GM12878 (cell line): Measurements from ENCODE around the gene SRRM3. TPM values are rescaled to one million over a fixed set of nuclear protein-coding genes. Genes with fewer than 3 reads are reported as not detected.

Experiments used
- CBX3 ChIP-seq: fragments of 200-600 bp; sonication (generic); IDR thresholded peaks from 2 replicates; pipeline ENCODE4 v1.6.1; 2016; ENCODE audit warnings: low read depth, borderline replicate concordance
- CHD1 ChIP-seq: IDR thresholded peaks from 2 replicates; pipeline ENCODE4 v1.6.1; 2012; ENCODE audit warnings: low read depth, low read length, improper control_type of control experiment
- CREB1 ChIP-seq: IDR thresholded peaks from 2 replicates; pipeline ENCODE4 v1.6.1; 2012; ENCODE audit warnings: low read depth, mild to moderate bottlenecking, inconsistent platforms
- ESRRA ChIP-seq: IDR thresholded peaks from 2 replicates; pipeline ENCODE4 v1.6.1; 2012; ENCODE audit warnings: mild to moderate bottlenecking, low read length, improper control_type of control experiment
- HDAC6 ChIP-seq: fragments of 200-600 bp; sonication (generic); IDR thresholded peaks from one replicate; pipeline ENCODE4 v1.8.0; 2017; ENCODE audit warnings: antibody characterized with exemption; ENCODE audit not compliant: unreplicated experiment
- IRF4 ChIP-seq: IDR thresholded peaks from 2 replicates; pipeline ENCODE4 v1.6.1; 2011; ENCODE audit warnings: low read depth, low read length
- JUND ChIP-seq: IDR thresholded peaks from 2 replicates; pipeline ENCODE4 v1.6.1; 2012; ENCODE audit warnings: low read depth, mild to moderate bottlenecking, low read length, improper control_type of control experiment, moderate library complexity
- KLF5 ChIP-seq: fragments of 450-650 bp; IDR thresholded peaks from 2 replicates; pipeline ENCODE4 v1.6.1; 2014; ENCODE audit warnings: mild to moderate bottlenecking; ENCODE audit not compliant: partially characterized antibody
- NRF1 ChIP-seq: conservative IDR thresholded peaks from 2 replicates; pipeline ENCODE4 v1.6.1; 2011; ENCODE audit warnings: mild to moderate bottlenecking, low read depth, low read length, improper control_type of control experiment
- PML ChIP-seq: IDR thresholded peaks from 2 replicates; pipeline ENCODE4 v1.6.1; 2012; ENCODE audit warnings: low read length, inconsistent platforms
- RCOR1 ChIP-seq: conservative IDR thresholded peaks from 2 replicates; pipeline ENCODE4 v1.6.1; 2012; ENCODE audit warnings: low read depth, low read length, improper control_type of control experiment
- SIX5 ChIP-seq: IDR thresholded peaks from 2 replicates; pipeline ENCODE4 v1.6.1; 2011; ENCODE audit warnings: mild to moderate bottlenecking, low read depth, low read length, moderate library complexity; ENCODE audit not compliant: severe bottlenecking
- SMARCA5 ChIP-seq: fragments of 450-650 bp; IDR thresholded peaks from 2 replicates; pipeline ENCODE4 v1.6.1; 2017; ENCODE audit warnings: mild to moderate bottlenecking
- SREBF2 ChIP-seq: IDR thresholded peaks from 2 replicates; pipeline ENCODE4 v1.6.1; 2012; ENCODE audit warnings: mild to moderate bottlenecking, low read length
- TAF1 ChIP-seq: IDR thresholded peaks from 2 replicates; pipeline ENCODE4 v1.6.1; 2011; ENCODE audit warnings: mild to moderate bottlenecking, low read depth, low read length, borderline replicate concordance
- ZNF207 ChIP-seq: fragments of 450-650 bp; IDR thresholded peaks from 2 replicates; pipeline ENCODE4 v1.6.1; 2014; ENCODE audit warnings: antibody characterized with exemption, mild to moderate bottlenecking, borderline replicate concordance
- ZNF622 ChIP-seq: fragments of 450-650 bp; IDR thresholded peaks from 2 replicates; pipeline ENCODE4 v1.6.1; 2017; ENCODE audit warnings: mild to moderate bottlenecking, inconsistent platforms
- ZSCAN29 ChIP-seq: fragments of 450-650 bp; IDR thresholded peaks from 2 replicates; pipeline ENCODE4 v1.6.1; 2017; ENCODE audit warnings: mild to moderate bottlenecking, moderate library complexity
- polyA plus RNA-seq, 11 experiments: library from polyadenylated mRNA; depleted of rRNA in 4 of 11; unstranded in 6 of 11; stranded (reverse) in 5 of 11; fragments of >200 nt; fragmentation: Nextera tagmentation in 4 of 11; fragmentation: Illumina TruSeq in 1 of 11; extraction: Ambion mirVana in 4 of 11; extraction: Trizol in 1 of 11; gene quantifications; 1 replicate in 1 of 11; 2 replicates in 10 of 11; pipeline versions ENCODE4 v1.2.1 to v1.2.3, GENCODE V29; 2011 to 2016; ENCODE audit warnings: inconsistent platforms in 2 of 11, missing spikeins in 2 of 11, low read depth in 1 of 11
- total RNA-seq, 4 experiments: library from RNA; depleted of rRNA in 3 of 4; stranded (reverse); fragments of >200 nt in 3 of 4; fragmentation: Illumina TruSeq in 1 of 4; extraction: Trizol in 1 of 4; gene quantifications; 2 replicates each; pipeline versions ENCODE4 v1.2.1 to v1.2.3, GENCODE V29; 2013 to 2021
- TF ChIP-seq, protein P1 (sequence below): IDR thresholded peaks from 2 replicates; pipeline ENCODE4 v1.6.1; 2011; ENCODE audit warnings: low read depth, mild to moderate bottlenecking, low read length, moderate library complexity, borderline replicate concordance; ENCODE audit errors: extremely low read depth
- TF ChIP-seq, protein P2 (sequence below): IDR thresholded peaks from 2 replicates; pipeline ENCODE4 v1.6.1; 2012; ENCODE audit warnings: low read depth, low read length, improper control_type of control experiment
- TF ChIP-seq, protein P3 (sequence below): fragments of 450-650 bp; formaldehyde crosslinking; IDR thresholded peaks from 2 replicates; pipeline ENCODE4 v1.5.0; 2022; ENCODE audit warnings: mild to moderate bottlenecking, missing genetic modification characterization
- TF ChIP-seq, protein P4 (sequence below): IDR thresholded peaks from 2 replicates; pipeline ENCODE4 v1.6.1; 2012; ENCODE audit warnings: low read length, inconsistent platforms
- TF ChIP-seq, protein P5 (sequence below): fragments of 450-650 bp; IDR thresholded peaks from 2 replicates; pipeline ENCODE4 v1.6.1; 2017; ENCODE audit warnings: antibody characterized with exemption, mild to moderate bottlenecking, moderate library complexity

SRRM3 gene
- total and polyA plus RNA-seq, 10 of the 15 experiments (the other 5 are each of a cell fraction or from before 2014, with no cell fraction given) = 0.03 to 0.15 (median 0.05) TPM; not detected in 6

DNA sequence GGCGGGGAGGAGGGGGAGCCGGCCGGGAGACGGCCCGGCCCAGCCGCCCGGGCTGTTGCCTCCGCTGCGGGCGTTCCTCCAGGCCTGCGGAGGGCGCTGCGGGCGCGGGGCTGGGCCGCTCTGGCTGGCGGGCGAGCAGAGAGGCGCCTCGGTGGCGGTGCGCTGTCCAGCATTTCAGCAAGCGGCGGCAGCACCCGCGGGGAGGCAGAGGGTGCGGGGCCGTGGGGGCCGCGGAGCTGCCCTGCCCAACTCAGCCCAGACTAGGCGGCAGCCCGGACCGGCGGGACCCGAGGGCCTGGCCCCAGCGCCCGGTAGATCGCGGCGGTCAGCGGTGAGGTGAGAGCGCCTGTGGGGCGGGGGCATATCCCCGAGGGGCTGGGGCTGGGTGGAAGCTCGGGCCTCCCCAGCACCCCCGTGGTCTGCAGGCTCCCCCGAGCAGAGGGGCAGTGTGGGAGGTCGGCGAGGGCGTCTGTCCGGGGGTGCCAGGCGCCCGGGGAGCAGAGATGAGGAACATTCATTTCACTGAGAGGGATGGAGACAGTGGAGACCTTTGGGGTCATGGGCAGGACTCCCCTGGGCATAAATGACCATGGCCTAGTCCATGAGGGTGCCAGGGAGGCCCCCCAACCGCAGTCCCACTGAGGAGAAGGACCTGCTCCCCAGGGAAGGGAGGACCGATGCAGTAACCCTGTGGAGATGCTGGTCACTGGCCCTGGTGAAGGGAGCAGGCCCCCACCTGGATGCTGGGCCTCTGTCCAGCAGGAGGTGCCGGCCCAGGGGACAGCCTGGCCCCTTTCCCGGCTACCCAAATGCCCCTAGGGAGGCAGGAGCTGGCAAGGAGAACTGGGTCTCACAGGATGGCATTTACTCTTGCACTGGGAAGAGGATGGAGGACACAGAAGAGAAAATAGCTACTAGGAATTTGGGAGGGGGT is at the start of gene SRRM3 (continued):
- TF ChIP-seq, protein P1, sequence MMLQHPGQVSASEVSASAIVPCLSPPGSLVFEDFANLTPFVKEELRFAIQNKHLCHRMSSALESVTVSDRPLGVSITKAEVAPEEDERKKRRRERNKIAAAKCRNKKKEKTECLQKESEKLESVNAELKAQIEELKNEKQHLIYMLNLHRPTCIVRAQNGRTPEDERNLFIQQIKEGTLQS = no peak
- TF ChIP-seq ESRRA (no peak), CHD1 (no peak), JUND (no peak), IRF4 (no peak), RCOR1 (peak; percentile 86; the same call in 1 of the 2 replicates), CBX3 (no peak), NRF1 (no peak), SREBF2 (no peak), PML (no peak), ZSCAN29 (0 out of 2 replicates have a peak, but pooled peaks have one; percentile 46), SMARCA5 (peak; percentile 84; the same call in 1 of the 2 replicates), SIX5 (no peak), ZNF622 (no peak), TAF1 (no peak), ZNF207 (no peak), KLF5 (no peak), HDAC6 (no peak), CREB1 (0 out of 2 replicates have a peak, but pooled peaks have one; percentile 19)
- TF ChIP-seq, protein P2, sequence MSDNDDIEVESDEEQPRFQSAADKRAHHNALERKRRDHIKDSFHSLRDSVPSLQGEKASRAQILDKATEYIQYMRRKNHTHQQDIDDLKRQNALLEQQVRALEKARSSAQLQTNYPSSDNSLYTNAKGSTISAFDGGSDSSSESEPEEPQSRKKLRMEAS = 0 out of 2 replicates have a peak, but pooled peaks have one; percentile 44
- TF ChIP-seq, protein P3, sequence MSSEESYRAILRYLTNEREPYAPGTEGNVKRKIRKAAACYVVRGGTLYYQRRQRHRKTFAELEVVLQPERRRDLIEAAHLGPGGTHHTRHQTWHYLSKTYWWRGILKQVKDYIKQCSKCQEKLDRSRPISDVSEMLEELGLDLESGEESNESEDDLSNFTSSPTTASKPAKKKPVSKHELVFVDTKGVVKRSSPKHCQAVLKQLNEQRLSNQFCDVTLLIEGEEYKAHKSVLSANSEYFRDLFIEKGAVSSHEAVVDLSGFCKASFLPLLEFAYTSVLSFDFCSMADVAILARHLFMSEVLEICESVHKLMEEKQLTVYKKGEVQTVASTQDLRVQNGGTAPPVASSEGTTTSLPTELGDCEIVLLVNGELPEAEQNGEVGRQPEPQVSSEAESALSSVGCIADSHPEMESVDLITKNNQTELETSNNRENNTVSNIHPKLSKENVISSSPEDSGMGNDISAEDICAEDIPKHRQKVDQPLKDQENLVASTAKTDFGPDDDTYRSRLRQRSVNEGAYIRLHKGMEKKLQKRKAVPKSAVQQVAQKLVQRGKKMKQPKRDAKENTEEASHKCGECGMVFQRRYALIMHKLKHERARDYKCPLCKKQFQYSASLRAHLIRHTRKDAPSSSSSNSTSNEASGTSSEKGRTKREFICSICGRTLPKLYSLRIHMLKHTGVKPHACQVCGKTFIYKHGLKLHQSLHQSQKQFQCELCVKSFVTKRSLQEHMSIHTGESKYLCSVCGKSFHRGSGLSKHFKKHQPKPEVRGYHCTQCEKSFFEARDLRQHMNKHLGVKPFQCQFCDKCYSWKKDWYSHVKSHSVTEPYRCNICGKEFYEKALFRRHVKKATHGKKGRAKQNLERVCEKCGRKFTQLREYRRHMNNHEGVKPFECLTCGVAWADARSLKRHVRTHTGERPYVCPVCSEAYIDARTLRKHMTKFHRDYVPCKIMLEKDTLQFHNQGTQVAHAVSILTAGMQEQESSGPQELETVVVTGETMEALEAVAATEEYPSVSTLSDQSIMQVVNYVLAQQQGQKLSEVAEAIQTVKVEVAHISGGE (CRISPR knock-in tag) = no peak
- TF ChIP-seq, protein P4, sequence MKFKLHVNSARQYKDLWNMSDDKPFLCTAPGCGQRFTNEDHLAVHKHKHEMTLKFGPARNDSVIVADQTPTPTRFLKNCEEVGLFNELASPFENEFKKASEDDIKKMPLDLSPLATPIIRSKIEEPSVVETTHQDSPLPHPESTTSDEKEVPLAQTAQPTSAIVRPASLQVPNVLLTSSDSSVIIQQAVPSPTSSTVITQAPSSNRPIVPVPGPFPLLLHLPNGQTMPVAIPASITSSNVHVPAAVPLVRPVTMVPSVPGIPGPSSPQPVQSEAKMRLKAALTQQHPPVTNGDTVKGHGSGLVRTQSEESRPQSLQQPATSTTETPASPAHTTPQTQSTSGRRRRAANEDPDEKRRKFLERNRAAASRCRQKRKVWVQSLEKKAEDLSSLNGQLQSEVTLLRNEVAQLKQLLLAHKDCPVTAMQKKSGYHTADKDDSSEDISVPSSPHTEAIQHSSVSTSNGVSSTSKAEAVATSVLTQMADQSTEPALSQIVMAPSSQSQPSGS = no peak
- TF ChIP-seq, protein P5, sequence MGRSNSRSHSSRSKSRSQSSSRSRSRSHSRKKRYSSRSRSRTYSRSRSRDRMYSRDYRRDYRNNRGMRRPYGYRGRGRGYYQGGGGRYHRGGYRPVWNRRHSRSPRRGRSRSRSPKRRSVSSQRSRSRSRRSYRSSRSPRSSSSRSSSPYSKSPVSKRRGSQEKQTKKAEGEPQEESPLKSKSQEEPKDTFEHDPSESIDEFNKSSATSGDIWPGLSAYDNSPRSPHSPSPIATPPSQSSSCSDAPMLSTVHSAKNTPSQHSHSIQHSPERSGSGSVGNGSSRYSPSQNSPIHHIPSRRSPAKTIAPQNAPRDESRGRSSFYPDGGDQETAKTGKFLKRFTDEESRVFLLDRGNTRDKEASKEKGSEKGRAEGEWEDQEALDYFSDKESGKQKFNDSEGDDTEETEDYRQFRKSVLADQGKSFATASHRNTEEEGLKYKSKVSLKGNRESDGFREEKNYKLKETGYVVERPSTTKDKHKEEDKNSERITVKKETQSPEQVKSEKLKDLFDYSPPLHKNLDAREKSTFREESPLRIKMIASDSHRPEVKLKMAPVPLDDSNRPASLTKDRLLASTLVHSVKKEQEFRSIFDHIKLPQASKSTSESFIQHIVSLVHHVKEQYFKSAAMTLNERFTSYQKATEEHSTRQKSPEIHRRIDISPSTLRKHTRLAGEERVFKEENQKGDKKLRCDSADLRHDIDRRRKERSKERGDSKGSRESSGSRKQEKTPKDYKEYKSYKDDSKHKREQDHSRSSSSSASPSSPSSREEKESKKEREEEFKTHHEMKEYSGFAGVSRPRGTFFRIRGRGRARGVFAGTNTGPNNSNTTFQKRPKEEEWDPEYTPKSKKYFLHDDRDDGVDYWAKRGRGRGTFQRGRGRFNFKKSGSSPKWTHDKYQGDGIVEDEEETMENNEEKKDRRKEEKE = no peak
